Mesenchymal stem cell (in vitro differentiated cells and primary cell): ENCODE measurements around the gene ROBO2.

Experiments
- DNase-seq: peaks from one replicate; pipeline ENCODE4 v3.0.0-alpha.2; 2013
- H2AFZ ChIP-seq: one replicate; pipeline ENCODE4 v1.6.1; 2013; ENCODE audit warnings: low read depth, mild to moderate bottlenecking, control low read depth, inconsistent platforms, low read length, moderate library complexity
- H2AK5ac ChIP-seq: 2 replicates; pipeline ENCODE4 v1.6.1; 2013; ENCODE audit warnings: low read length, moderate library complexity, mild to moderate bottlenecking, inconsistent platforms; ENCODE audit not compliant: severe bottlenecking
- H2BK120ac ChIP-seq: one replicate; pipeline ENCODE4 v1.6.1; 2013; ENCODE audit warnings: low read depth, mild to moderate bottlenecking, inconsistent platforms, low read length, moderate library complexity
- H2BK12ac ChIP-seq, 2 experiments: one replicate each; pipeline ENCODE4 v1.6.1; 2013; ENCODE audit warnings: inconsistent platforms in 2 of 2, low read length in 2 of 2, mild to moderate bottlenecking in 2 of 2, moderate library complexity in 2 of 2, control low read depth in 1 of 2
- H2BK15ac ChIP-seq: one replicate; pipeline ENCODE4 v1.6.1; 2013; ENCODE audit warnings: mild to moderate bottlenecking, low read depth, inconsistent platforms; ENCODE audit not compliant: poor library complexity, severe bottlenecking
- H2BK5ac ChIP-seq: 2 replicates; pipeline ENCODE4 v1.6.1; 2013; ENCODE audit warnings: low read depth, mild to moderate bottlenecking, low read length, control low read depth, inconsistent platforms; ENCODE audit not compliant: poor library complexity, severe bottlenecking
- H3K14ac ChIP-seq, 2 experiments: one replicate each; pipeline ENCODE4 v1.6.1; 2013; ENCODE audit warnings: inconsistent platforms in 2 of 2, low read length in 2 of 2, control low read depth in 1 of 2, mild to moderate bottlenecking in 1 of 2, moderate library complexity in 1 of 2
- H3K18ac ChIP-seq, 2 experiments: one replicate each; pipeline ENCODE4 v1.6.1; 2013; ENCODE audit warnings: inconsistent platforms in 2 of 2, low read length in 2 of 2, control low read depth in 1 of 2, low read depth in 1 of 2, mild to moderate bottlenecking in 1 of 2
- H3K23ac ChIP-seq, 2 experiments: one replicate each; pipeline ENCODE4 v1.6.1; 2013; ENCODE audit warnings: inconsistent platforms in 2 of 2, low read length in 2 of 2, mild to moderate bottlenecking in 2 of 2, moderate library complexity in 2 of 2, control low read depth in 1 of 2
- H3K27ac ChIP-seq: 2 replicates; pipeline ENCODE4 v1.5.1; 2013; ENCODE audit warnings: mild to moderate bottlenecking, moderate library complexity, low read length, control low read depth, inconsistent platforms; ENCODE audit not compliant: poor library complexity, severe bottlenecking
- H3K27me3 ChIP-seq, 2 experiments: 2 replicates each; pipeline versions ENCODE4 v1.6.1 to v1.7.0; 2013; ENCODE audit warnings: low read length in 2 of 2, mild to moderate bottlenecking in 2 of 2, moderate library complexity in 2 of 2, control low read depth in 1 of 2, inconsistent platforms in 1 of 2; ENCODE audit not compliant: control insufficient read depth in 1 of 2, insufficient read depth in 1 of 2
- H3K36me3 ChIP-seq, 2 experiments: 2 replicates each; pipeline versions ENCODE4 v1.6.1 to v1.7.0; 2013; ENCODE audit warnings: low read length in 2 of 2, control low read depth in 1 of 2, inconsistent platforms in 1 of 2, low read depth in 1 of 2, mild to moderate bottlenecking in 1 of 2; ENCODE audit not compliant: insufficient read depth in 2 of 2, control insufficient read depth in 1 of 2
- H3K4ac ChIP-seq, 2 experiments: one replicate each; pipeline ENCODE4 v1.6.1; 2013; ENCODE audit warnings: inconsistent platforms in 2 of 2, low read length in 2 of 2, mild to moderate bottlenecking in 2 of 2, moderate library complexity in 2 of 2, control low read depth in 1 of 2, low read depth in 1 of 2
- H3K4me1 ChIP-seq: 2 replicates; pipeline ENCODE4 v1.6.1; 2013; ENCODE audit warnings: low read depth, low read length, control low read depth; ENCODE audit not compliant: control insufficient read depth, insufficient read depth
- H3K4me2 ChIP-seq: 2 replicates; pipeline ENCODE4 v1.6.1; 2013; ENCODE audit warnings: low read length, mild to moderate bottlenecking, inconsistent platforms; ENCODE audit not compliant: poor library complexity, severe bottlenecking
- H3K4me3 ChIP-seq, 2 experiments: 2 replicates each; pipeline versions ENCODE4 v1.5.1 to v1.7.0; 2013; ENCODE audit warnings: low read length in 2 of 2, mild to moderate bottlenecking in 2 of 2, control low read depth in 1 of 2, low read depth in 1 of 2; ENCODE audit not compliant: insufficient read depth in 1 of 2
- H3K79me1 ChIP-seq: replicated peaks from 2 replicates; pipeline ENCODE4 v1.6.1; 2013; ENCODE audit warnings: mild to moderate bottlenecking, control low read depth, low read length, inconsistent platforms; ENCODE audit not compliant: poor library complexity, severe bottlenecking
- H3K9ac ChIP-seq: 2 replicates; pipeline ENCODE4 v1.7.0; 2013; ENCODE audit warnings: mild to moderate bottlenecking, low read length, moderate library complexity
- H3K9me3 ChIP-seq: 2 replicates; pipeline ENCODE4 v1.7.0; 2013; ENCODE audit warnings: mild to moderate bottlenecking, low read length; ENCODE audit not compliant: control insufficient read depth
- H4K8ac ChIP-seq: one replicate; pipeline ENCODE4 v1.6.1; 2013; ENCODE audit warnings: inconsistent platforms, mild to moderate bottlenecking, low read length, moderate library complexity
- H4K91ac ChIP-seq: one replicate; pipeline ENCODE4 v1.6.1; 2013; ENCODE audit warnings: mild to moderate bottlenecking, low read length, inconsistent platforms
- WGBS: methylation state at CpG from one replicate; pipeline ENCODE4 v1.1.7; 2013; ENCODE audit warnings: mixed read lengths; 5-methylcytosine and 5-hydroxymethylcytosine counted together

Gene ROBO2

GRCh38 chr3:77134769-77135168 is 94.9 kb downstream of the ROBO2 start:
- H3K27me3 ChIP-seq = no peaks in the 10 kb centered on the region
- no peak overlapping the region for H3K27ac ChIP-seq
- no peak overlapping the region for H3K18ac ChIP-seq

GRCh38 chr3:77137559-77137958 is 97.7 kb downstream of the ROBO2 start:
- no peak overlapping the region for H3K4ac ChIP-seq
- H2BK5ac ChIP-seq = no peak overlapping the region
- no peak overlapping the region for H3K14ac ChIP-seq
- H2AFZ ChIP-seq = no peak overlapping the region
- no peak overlapping the region for H3K9ac ChIP-seq
- H3K27ac ChIP-seq = no peak overlapping the region
- 86% methylated on average over 5 of the region's 5 CpGs for WGBS
- H2BK15ac ChIP-seq = no peak overlapping the region
- no peaks in the 10 kb centered on the region for H3K27me3 ChIP-seq
- H3K36me3 ChIP-seq = no peaks in the 10 kb centered on the region
- no peak overlapping the region for H2BK12ac ChIP-seq
- H2AK5ac ChIP-seq = no peak overlapping the region
- H3K4me1 ChIP-seq = no peaks in the 10 kb centered on the region
- H3K9me3 ChIP-seq = peaks cover 2% of the 10 kb centered on the region
- no peak overlapping the region for H2BK120ac ChIP-seq
- DNase-seq = no peak
- H3K4me3 ChIP-seq = no peak overlapping the region
- no peak overlapping the region for H4K8ac ChIP-seq
- no peak overlapping the region for H3K23ac ChIP-seq
- H4K91ac ChIP-seq = no peak overlapping the region
- H3K18ac ChIP-seq = no peak overlapping the region
- no peak overlapping the region for H3K4me2 ChIP-seq
- no peaks in the 10 kb centered on the region for H3K79me1 ChIP-seq

More at GRCh38 chr3:77134769-77135168, 94.9 kb downstream of the ROBO2 start:
- DNase-seq = no peak
- no peaks in the 10 kb centered on the region for H3K4me1 ChIP-seq
- H3K9me3 ChIP-seq = peaks cover 2% of the 10 kb centered on the region
- 91% methylated on average over 10 of the region's 12 CpGs for WGBS
- no peak overlapping the region for H3K23ac ChIP-seq
- H3K4me3 ChIP-seq = no peak overlapping the region
- no peak overlapping the region for H2BK12ac ChIP-seq
- no peak overlapping the region for H4K91ac ChIP-seq
- no peak overlapping the region for H3K14ac ChIP-seq
- H3K4ac ChIP-seq = no peak overlapping the region
- no peak overlapping the region for H3K4me2 ChIP-seq
- H2BK120ac ChIP-seq = no peak overlapping the region
- no peak overlapping the region for H2AK5ac ChIP-seq
- H2BK5ac ChIP-seq = no peak overlapping the region
- H2BK15ac ChIP-seq = no peak overlapping the region
- H4K8ac ChIP-seq = no peak overlapping the region
- no peaks in the 10 kb centered on the region for H3K79me1 ChIP-seq
- no peak overlapping the region for H3K9ac ChIP-seq
- no peaks in the 10 kb centered on the region for H3K36me3 ChIP-seq
- H2AFZ ChIP-seq = no peak overlapping the region

GRCh38 chr3:77139624-77140023 is 99.7 kb downstream of the ROBO2 start:
- H3K14ac ChIP-seq = no peak overlapping the region

GRCh38 chr3:77141423-77141822 is 101.5 kb downstream of the ROBO2 start:
- Histone ChIP-seq H4K8ac (no peak overlapping the region), H4K91ac (no peak overlapping the region), H3K36me3 (no peaks in the 10 kb centered on the region), H3K4me2 (no peak overlapping the region), H3K4ac (no peak overlapping the region), H3K4me1 (no peaks in the 10 kb centered on the region), H2AK5ac (no peak overlapping the region), H2BK15ac (no peak overlapping the region), H3K9ac (no peak overlapping the region), H3K18ac (no peak overlapping the region), H3K4me3 (no peak overlapping the region), H3K14ac (no peak overlapping the region), H3K27me3 (no peaks in the 10 kb centered on the region), H3K9me3 (no peaks in the 10 kb centered on the region), H2BK120ac (no peak overlapping the region), H3K79me1 (no peaks in the 10 kb centered on the region), H3K27ac (no peak overlapping the region), H2AFZ (no peak overlapping the region), H3K23ac (no peak overlapping the region), H2BK12ac (no peak overlapping the region), H2BK5ac (no peak overlapping the region)
- 81% methylated on average over 2 of the region's 3 CpGs for WGBS
- DNase-seq = no peak

More at GRCh38 chr3:77139624-77140023, 99.7 kb downstream of the ROBO2 start:
- no peak overlapping the region for H4K91ac ChIP-seq
- H3K4me3 ChIP-seq = no peak overlapping the region
- H2AK5ac ChIP-seq = no peak overlapping the region
- H2BK5ac ChIP-seq = no peak overlapping the region
- H3K23ac ChIP-seq = no peak overlapping the region
- H3K4me1 ChIP-seq = no peaks in the 10 kb centered on the region
- no peak for DNase-seq
- H2AFZ ChIP-seq = no peak overlapping the region
- H3K27me3 ChIP-seq = no peaks in the 10 kb centered on the region
- no peak overlapping the region for H4K8ac ChIP-seq
- H3K4me2 ChIP-seq = no peak overlapping the region
- H3K27ac ChIP-seq = no peak overlapping the region
- H3K36me3 ChIP-seq = no peaks in the 10 kb centered on the region
- no peaks in the 10 kb centered on the region for H3K79me1 ChIP-seq
- 69% methylated on average over 2 of the region's 3 CpGs for WGBS
- no peak overlapping the region for H2BK15ac ChIP-seq
- H2BK12ac ChIP-seq = no peak overlapping the region
- no peaks in the 10 kb centered on the region for H3K9me3 ChIP-seq
- no peak overlapping the region for H3K18ac ChIP-seq
- H2BK120ac ChIP-seq = no peak overlapping the region
- no peak overlapping the region for H3K4ac ChIP-seq
- H3K9ac ChIP-seq = no peak overlapping the region
